Right lung (tissue), 10 donors: Measurements from ENCODE around the gene RAP1GAP2. TPM values are rescaled to one million over a fixed set of nuclear protein-coding genes. Genes with fewer than 3 reads are reported as not detected.
"Not testable (repeated sequence)": the region's sequence is repeated elsewhere in the genome, so short reads cannot be mapped to it uniquely, and the experiment has no call there.

Experiments
- DNase-seq, 2 donors: peaks; one replicate each; pipeline ENCODE4 v3.0.0-alpha.2; 2013
- long read RNA-seq, 8 donors: transcript quantifications; one replicate each; lab custom pipeline, GENCODE V29; 2026
- polyA plus RNA-seq, 5 donors: library from polyadenylated mRNA; unstranded; fragments of 120-200 nt; gene quantifications; one replicate each; pipeline versions ENCODE4 v1.2.1 to v1.2.3, GENCODE V29; 2013; ENCODE audit warnings: inconsistent platforms in 1 of 5, low replicate concordance in 1 of 5; ENCODE audit not compliant: insufficient read length in 5 of 5, insufficient read depth in 1 of 5

RAP1GAP2 gene
- polyA plus RNA-seq = 10 to 100 TPM in 1 of 5 donors, 1 to 10 TPM in 4; 7.3 to 10.7 (median 8.7) TPM
- long read RNA-seq, donor 1, full-length matches to known transcripts = 12 of 12 reads
- long read RNA-seq, donor 1, partial matches to known transcripts = 0 of 12 reads
- long read RNA-seq, donor 1, other reads (novel, unspliced or antisense) = 0 of 12 reads
- long read RNA-seq, donor 2, full-length matches to known transcripts = 6 of 6 reads
- long read RNA-seq, donor 2, partial matches to known transcripts = 0 of 6 reads
- long read RNA-seq, donor 2, other reads (novel, unspliced or antisense) = 0 of 6 reads
- long read RNA-seq, donor 3, full-length matches to known transcripts = 8 of 8 reads
- long read RNA-seq, donor 3, partial matches to known transcripts = 0 of 8 reads
- long read RNA-seq, donor 3, other reads (novel, unspliced or antisense) = 0 of 8 reads
- long read RNA-seq, donor 4, full-length matches to known transcripts = 6 of 6 reads
- long read RNA-seq, donor 4, partial matches to known transcripts = 0 of 6 reads
- long read RNA-seq, donor 4, other reads (novel, unspliced or antisense) = 0 of 6 reads
- long read RNA-seq, donor 5, full-length matches to known transcripts = 6 of 6 reads
- long read RNA-seq, donor 5, partial matches to known transcripts = 0 of 6 reads
- long read RNA-seq, donor 5, other reads (novel, unspliced or antisense) = 0 of 6 reads
- long read RNA-seq, donor 6, full-length matches to known transcripts = 11 of 11 reads
- long read RNA-seq, donor 6, partial matches to known transcripts = 0 of 11 reads
- long read RNA-seq, donor 6, other reads (novel, unspliced or antisense) = 0 of 11 reads
- long read RNA-seq, donor 7, full-length matches to known transcripts = 5 of 5 reads
- long read RNA-seq, donor 7, partial matches to known transcripts = 0 of 5 reads
- long read RNA-seq, donor 7, other reads (novel, unspliced or antisense) = 0 of 5 reads
- long read RNA-seq, donor 8, full-length matches to known transcripts = 3 of 3 reads
- long read RNA-seq, donor 8, partial matches to known transcripts = 0 of 3 reads
- long read RNA-seq, donor 8, other reads (novel, unspliced or antisense) = 0 of 3 reads

- DNase-seq = no peak
Observed at GRCh38 chr17:2796164-2797125, at the start of gene RAP1GAP2. Gene RAP1GAP2, plus strand, starts transcription at chr17:2796438. Its CDS starts 90 bp downstream, at chr17:2796528.

DNA sequence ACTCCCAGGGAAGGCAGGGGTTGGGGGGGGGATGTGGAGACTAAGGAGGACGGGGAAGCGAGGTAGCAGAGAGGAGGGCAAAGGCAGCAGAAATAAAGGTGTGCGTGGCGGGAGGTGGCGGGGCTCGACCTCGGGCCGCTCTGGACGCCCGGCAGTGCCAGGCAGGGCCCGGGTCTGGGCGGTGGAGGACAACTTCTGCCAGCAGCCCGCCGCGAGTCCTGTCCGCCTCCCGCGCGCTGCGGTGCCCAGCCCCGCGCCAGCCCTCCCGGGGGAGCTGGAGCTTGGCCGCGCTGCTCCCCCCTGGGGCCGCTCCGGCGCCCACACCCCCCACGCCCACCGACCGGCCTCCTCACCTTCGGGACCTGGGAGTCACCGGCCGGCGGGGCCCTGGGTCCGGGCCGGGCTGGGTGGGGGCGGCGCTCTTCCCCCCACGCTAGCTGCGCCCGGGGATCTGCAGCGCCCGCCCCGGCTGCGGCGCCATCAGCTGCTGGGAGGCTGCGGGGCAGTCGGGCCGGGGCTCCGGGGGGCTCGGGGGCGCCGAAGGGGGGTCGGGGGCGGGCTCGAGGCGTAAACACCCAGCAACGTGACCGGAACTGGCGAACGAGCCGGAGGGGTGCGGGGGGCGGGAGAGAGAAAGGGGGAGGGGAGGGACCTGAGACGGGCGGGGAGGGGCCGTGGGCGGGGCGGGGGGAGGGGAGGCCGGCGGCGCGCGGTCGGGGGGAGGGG is 47.0 kb upstream of the RAP1GAP2 start, which contains the start of gene CCDC92B:
Gene CCDC92B (minus strand): TSS at position 595 of the 726 bp plus-strand sequence. CDS start 14,507 bp downstream, outside the sequence.
- no peak for DNase-seq

GRCh38 chr17:2749784-2750181 is 46.5 kb upstream of the RAP1GAP2 start:
- peak; percentile 70 for DNase-seq

- no peak for DNase-seq
Observed at GRCh38 chr17:2750721-2751120, 45.5 kb upstream of the RAP1GAP2 start.

- DNase-seq = no peak
Observed at GRCh38 chr17:2751491-2751890, 44.7 kb upstream of the RAP1GAP2 start.

GRCh38 chr17:2755891-2756724 is 40.1 kb upstream of the RAP1GAP2 start:
- no peak for DNase-seq

DNA sequence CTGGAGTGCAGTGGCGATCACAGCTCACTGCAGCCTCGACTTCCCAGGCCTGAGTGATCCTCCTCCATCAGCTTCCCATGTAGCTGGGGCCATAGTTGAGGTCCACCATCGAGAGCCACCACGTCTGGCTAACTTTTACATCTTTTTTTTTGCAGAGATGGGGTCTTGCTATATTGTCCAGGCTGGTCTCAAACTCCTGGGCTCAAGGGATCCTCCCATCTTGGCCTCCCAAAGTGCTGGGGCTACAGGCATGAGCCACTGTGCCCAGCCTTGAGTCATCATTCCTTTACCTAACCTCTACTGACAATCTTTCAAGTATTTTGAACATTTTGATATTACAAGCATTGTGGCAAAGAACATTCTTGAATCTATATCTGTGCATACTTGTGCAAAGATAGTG is 37.4 kb upstream of the RAP1GAP2 start:
- DNase-seq = no peak

DNA sequence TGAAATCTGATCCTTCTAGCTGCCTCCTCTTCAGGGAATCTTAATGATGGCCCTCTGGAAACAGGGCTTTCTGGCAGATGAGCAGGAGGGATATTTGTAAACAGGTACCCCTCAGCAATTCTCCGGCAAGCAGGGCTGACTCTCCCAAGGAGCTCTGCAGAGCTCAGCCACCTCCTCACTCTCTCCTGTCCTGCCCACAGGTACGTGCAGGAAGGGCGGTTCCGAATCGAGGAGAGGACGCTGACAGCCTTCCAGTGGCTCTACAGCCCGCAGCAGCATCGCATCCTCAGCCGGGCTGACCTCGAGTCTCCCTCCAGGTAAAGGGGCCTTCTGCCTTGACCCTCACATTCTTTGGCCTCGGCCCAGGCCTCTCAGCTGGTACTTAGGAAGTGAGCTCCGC is 26.1 kb upstream of the RAP1GAP2 start:
- DNase-seq = no peak

DNA sequence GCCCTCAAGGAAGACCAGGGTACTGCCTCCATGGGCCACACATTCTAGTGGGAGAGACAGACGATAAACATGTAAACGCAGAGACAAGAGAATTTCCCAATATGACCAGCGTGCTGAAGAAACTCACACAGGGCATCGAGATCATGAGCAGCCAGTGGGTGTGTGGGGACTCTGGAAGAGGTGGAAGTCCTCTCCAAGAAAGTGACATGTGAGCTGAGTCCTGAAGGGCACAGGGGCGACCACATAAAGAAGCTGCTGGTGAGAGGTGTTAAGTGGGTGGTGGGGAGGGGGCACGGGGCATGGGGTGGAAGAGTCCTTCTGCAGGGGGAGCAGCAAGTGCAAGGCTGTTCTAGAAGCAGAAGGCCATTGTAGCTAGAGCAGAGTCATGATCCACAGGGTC is 21.0 kb upstream of the RAP1GAP2 start:
- no peak for DNase-seq

- no peak for DNase-seq
Observed at GRCh38 chr17:2776589-2777241, 19.5 kb upstream of the RAP1GAP2 start.

- no peak for DNase-seq
Observed at GRCh38 chr17:2777242-2777867, 18.9 kb upstream of the RAP1GAP2 start.

- DNase-seq = no peak
Observed at GRCh38 chr17:2778489-2778888, 17.7 kb upstream of the RAP1GAP2 start.

DNA sequence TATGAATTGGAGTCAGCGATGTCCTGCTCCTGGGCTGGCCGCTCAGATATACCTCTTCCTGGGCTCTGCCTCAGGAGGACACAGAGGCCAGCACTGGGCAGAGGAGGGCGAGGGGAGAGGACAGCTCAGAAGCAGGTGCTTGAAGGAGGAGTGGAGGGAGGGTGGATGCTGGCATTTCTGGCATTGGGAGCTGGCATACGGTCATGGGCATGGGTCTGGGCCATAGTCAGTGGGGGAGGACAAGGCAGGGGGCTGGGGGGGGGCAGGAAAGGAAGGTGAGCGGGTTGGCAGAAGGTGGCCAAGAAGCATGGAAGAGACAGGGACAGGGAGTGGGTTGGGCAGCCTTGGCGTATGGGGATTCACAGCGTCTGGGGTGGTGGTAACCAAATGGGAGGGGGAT is 16.7 kb upstream of the RAP1GAP2 start:
- DNase-seq = no peak

GRCh38 chr17:2780256-2780655 is 16.0 kb upstream of the RAP1GAP2 start:
- DNase-seq = no peak

DNA sequence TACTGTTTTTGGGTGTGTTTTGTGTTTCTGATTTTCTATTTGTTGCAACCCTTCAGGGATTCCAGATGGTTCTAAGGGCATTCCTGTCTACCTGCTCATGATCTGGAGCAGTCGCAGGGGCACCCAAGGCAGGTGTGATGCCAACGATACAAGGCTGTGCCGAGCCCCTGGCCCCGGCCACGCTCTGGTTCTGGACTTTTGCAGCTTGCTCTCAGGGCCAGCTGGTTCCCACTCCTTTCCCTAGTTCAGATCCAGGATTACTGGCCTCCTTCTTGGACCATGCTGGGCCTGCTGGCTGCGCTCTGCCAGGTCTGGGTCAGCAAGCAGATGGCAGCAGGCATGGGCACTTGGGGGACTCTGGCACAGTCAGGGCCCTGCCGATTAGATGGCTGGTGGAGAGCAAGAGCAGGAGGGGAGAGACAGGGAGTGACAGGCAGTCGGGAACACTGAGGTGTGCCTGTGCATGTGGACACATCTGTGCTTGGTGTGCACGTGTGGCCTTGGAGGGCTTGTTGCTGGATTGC is 15.2 kb upstream of the RAP1GAP2 start:
- DNase-seq = no peak

GRCh38 chr17:2781598-2781997 is 14.6 kb upstream of the RAP1GAP2 start:
- DNase-seq = not testable (repeated sequence)

DNA sequence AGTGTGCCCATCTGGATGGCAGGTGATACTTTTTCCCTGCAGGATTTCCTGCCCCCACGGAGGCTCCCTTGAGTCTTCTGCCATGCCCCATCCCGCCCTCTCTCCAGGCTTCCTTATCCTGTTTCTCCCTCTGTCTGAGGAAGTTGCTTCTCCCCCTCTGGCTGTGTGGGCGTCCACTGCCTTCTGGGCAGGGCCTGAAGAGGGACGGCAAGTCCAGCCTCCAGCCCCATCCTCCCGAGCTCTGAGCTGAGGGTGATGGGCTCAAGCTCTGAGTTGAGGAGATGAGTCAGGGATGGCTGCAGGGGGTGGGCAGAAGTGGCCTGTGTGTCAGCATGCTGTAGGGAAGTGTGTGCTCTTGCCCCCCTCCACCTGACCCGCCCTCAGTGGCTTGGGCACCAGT is 14.2 kb upstream of the RAP1GAP2 start:
- DNase-seq = no peak
